PC-3 (cell line): ENCODE results near the gene MAGEB16. TPM values are rescaled to one million over a fixed set of nuclear protein-coding genes. Genes with fewer than 3 reads are reported as not detected.

ENCODE experiments used
- ATAC-seq: fragments of 200-7000 bp; cut with Tn5 transposase; 2 replicates; pipeline ENCODE4 v1.9.1; 2020; ENCODE audit warnings: mild to moderate bottlenecking, moderate library complexity
- BruUV-seq: library from RNA; stranded (reverse); fragments of 400-500 nt; replicated peaks from 2 replicates; lab custom pipeline; 2021; lab: Mats Ljungman, UMichigan
- CTCF ChIA-PET: fragments of 300-600 bp; sonication (Branson Sonifier 250); formaldehyde crosslinking; loops from one replicate; lab custom pipeline; 2022; ENCODE audit warnings: antibody characterized with exemption; lab: Charles Lee
- POLR2A ChIA-PET: fragments of 300-600 bp; sonication (Branson Sonifier 250); formaldehyde crosslinking; loops from one replicate; lab custom pipeline; 2022; ENCODE audit warnings: antibody characterized with exemption; ENCODE audit not compliant: unreplicated experiment; lab: Charles Lee
- DNase-seq: peaks from one replicate; pipeline ENCODE4 v3.0.0-alpha.2; 2015
- H2AFZ ChIP-seq: fragments of 300-600 bp; sonication (generic); 2 replicates; pipeline ENCODE4 v1.6.0; 2016; ENCODE audit warnings: antibody characterized with exemption, low read length
- H3F3A ChIP-seq: fragments of 300-600 bp; sonication (generic); one replicate; pipeline ENCODE4 v1.6.0; 2017; ENCODE audit warnings: antibody characterized with exemption, low read length, control low read depth, mild to moderate bottlenecking; ENCODE audit not compliant: unreplicated experiment
- H3K27ac ChIP-seq: fragments of 300-600 bp; sonication (generic); 2 replicates; pipeline ENCODE4 v1.5.1; 2016; ENCODE audit warnings: mild to moderate bottlenecking, low read length
- H3K27me3 ChIP-seq: fragments of 300-600 bp; sonication (generic); 2 replicates; pipeline ENCODE4 v1.6.1; 2016; ENCODE audit warnings: low read length, mixed read lengths
- H3K36me3 ChIP-seq: fragments of 300-600 bp; sonication (generic); 2 replicates; pipeline ENCODE4 v1.6.1; 2016; ENCODE audit warnings: low read depth, mixed run types, low read length, mixed read lengths
- H3K4me1 ChIP-seq: fragments of 300-600 bp; sonication (generic); 2 replicates; pipeline ENCODE4 v1.5.1; 2016; ENCODE audit warnings: low read length; ENCODE audit not compliant: insufficient read depth
- H3K4me2 ChIP-seq: fragments of 300-600 bp; sonication (generic); 2 replicates; pipeline ENCODE4 v1.6.0; 2016; ENCODE audit warnings: low read length
- H3K4me3 ChIP-seq: fragments of 300-600 bp; sonication (generic); 2 replicates; pipeline ENCODE4 v1.5.1; 2016; ENCODE audit warnings: mild to moderate bottlenecking, low read length, mixed read lengths
- H3K79me2 ChIP-seq: fragments of 300-600 bp; sonication (generic); 2 replicates; pipeline ENCODE4 v1.6.1; 2017; ENCODE audit warnings: low read length, mixed read lengths
- H3K9ac ChIP-seq: fragments of 300-600 bp; sonication (generic); 2 replicates; pipeline ENCODE4 v1.6.0; 2016; ENCODE audit warnings: mild to moderate bottlenecking, low read length
- H3K9me2 ChIP-seq: fragments of 300-600 bp; sonication (generic); replicated peaks from 2 replicates; pipeline ENCODE4 v1.6.1; 2016; ENCODE audit warnings: mixed run types, low read length, mixed read lengths
- H3K9me3 ChIP-seq: fragments of 300-600 bp; sonication (generic); 2 replicates; pipeline ENCODE4 v1.6.1; 2016; ENCODE audit warnings: low read length, mixed read lengths
- H4K20me1 ChIP-seq: fragments of 300-600 bp; sonication (generic); 2 replicates; pipeline ENCODE4 v1.6.1; 2016; ENCODE audit warnings: low read length, mixed read lengths
- CTCF ChIP-seq: fragments of 300-600 bp; sonication (generic); conservative IDR thresholded peaks from 2 replicates; pipeline ENCODE4 v1.5.1; 2017; ENCODE audit warnings: antibody characterized with exemption, low read depth, mild to moderate bottlenecking, low read length
- EZH2 ChIP-seq: fragments of 300-600 bp; sonication (generic); IDR thresholded peaks from one replicate; pipeline ENCODE4 v1.6.1; 2017; ENCODE audit warnings: antibody characterized with exemption, mild to moderate bottlenecking, low read length; ENCODE audit not compliant: unreplicated experiment
- EZH2phosphoT487 ChIP-seq: fragments of 300-600 bp; sonication (generic); IDR thresholded peaks from 2 replicates; pipeline ENCODE4 v1.6.1; 2018; ENCODE audit warnings: mild to moderate bottlenecking, antibody characterized with exemption, low read length, borderline replicate concordance
- intact Hi-C: fragments of 100-400 bp; cut with micrococcal nuclease; formaldehyde crosslinking; loops from 2 replicates; pipeline ENCODE4 v1.9.0; 2023
- total RNA-seq: library from RNA; depleted of rRNA; stranded (reverse); fragments of >200 nt; gene quantifications from 2 replicates; pipeline ENCODE4 v1.2.3, GENCODE V29; 2014

The MAGEB16 gene
- total RNA-seq, 1 experiment from 2014 or later: not detected

DNA sequence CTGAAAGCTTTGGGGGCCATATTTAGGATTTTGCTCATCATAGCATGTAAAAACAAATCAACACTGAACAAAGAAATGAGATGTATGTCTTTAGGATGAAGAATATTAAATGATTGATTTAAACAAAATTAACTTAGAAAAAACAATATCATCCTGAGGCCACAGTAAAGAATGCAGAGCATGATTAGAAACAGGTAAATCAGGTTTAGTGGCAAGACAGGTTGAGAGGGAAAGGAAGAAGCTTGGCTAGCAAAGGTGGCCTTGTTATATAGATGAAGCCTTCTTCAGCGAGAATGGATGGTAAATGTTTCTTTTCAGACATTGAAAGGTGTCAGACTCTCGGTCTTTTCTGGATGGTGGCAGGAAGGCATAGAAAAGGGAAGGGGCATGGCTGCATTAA, 11.9 kb upstream of the MAGEB16 start:
- DNase-seq (peak; percentile 18), ATAC-seq (no peak)
- H3K79me2 ChIP-seq: no peaks in the 10 kb centered on the region
- intact Hi-C loops: no loop called here
- no peaks in the 10 kb centered on the region for H4K20me1 ChIP-seq
- no peak overlapping the region for H3K4me2 ChIP-seq
- no peaks in the 10 kb centered on the region for H3K27me3 ChIP-seq
- no peak overlapping the region for H3K4me3 ChIP-seq
- TF ChIP-seq EZH2 (no peak), EZH2phosphoT487 (no peak), CTCF (no peak)
- ChIA-PET POLR2A (no interaction called here), CTCF (no interaction called here)
- H3K4me1 ChIP-seq: no peaks in the 10 kb centered on the region
- BruUV-seq: no TSS peak
- H3K9me3 ChIP-seq: no peaks in the 10 kb centered on the region
- H3F3A ChIP-seq: no peaks in the 10 kb centered on the region
- no peak overlapping the region for H3K27ac ChIP-seq
- no peak overlapping the region for H3K9ac ChIP-seq
- H2AFZ ChIP-seq: no peak overlapping the region
- no peaks in the 10 kb centered on the region for H3K36me3 ChIP-seq
- H3K9me2 ChIP-seq: no peaks in the 10 kb centered on the region

GRCh38 chrX:35787867-35788266, 10.3 kb upstream of the MAGEB16 start:
- no peaks in the 10 kb centered on the region for H3F3A ChIP-seq
- intact Hi-C loops: no loop called here
- H3K9me3 ChIP-seq: no peaks in the 10 kb centered on the region
- no peaks in the 10 kb centered on the region for H4K20me1 ChIP-seq
- H3K27me3 ChIP-seq: no peaks in the 10 kb centered on the region
- no peaks in the 10 kb centered on the region for H3K79me2 ChIP-seq
- no peak overlapping the region for H3K9ac ChIP-seq
- BruUV-seq: no TSS peak
- no peak for ATAC-seq
- no peaks in the 10 kb centered on the region for H3K9me2 ChIP-seq
- H3K4me2 ChIP-seq: no peak overlapping the region
- ChIA-PET POLR2A (no interaction called here), CTCF (no interaction called here)
- TF ChIP-seq EZH2phosphoT487 (no peak), EZH2 (no peak), CTCF (no peak)
- DNase-seq: peak; percentile 14
- no peak overlapping the region for H2AFZ ChIP-seq
- no peak overlapping the region for H3K27ac ChIP-seq
- H3K4me1 ChIP-seq: no peaks in the 10 kb centered on the region
- H3K4me3 ChIP-seq: no peak overlapping the region
- H3K36me3 ChIP-seq: no peaks in the 10 kb centered on the region

DNA sequence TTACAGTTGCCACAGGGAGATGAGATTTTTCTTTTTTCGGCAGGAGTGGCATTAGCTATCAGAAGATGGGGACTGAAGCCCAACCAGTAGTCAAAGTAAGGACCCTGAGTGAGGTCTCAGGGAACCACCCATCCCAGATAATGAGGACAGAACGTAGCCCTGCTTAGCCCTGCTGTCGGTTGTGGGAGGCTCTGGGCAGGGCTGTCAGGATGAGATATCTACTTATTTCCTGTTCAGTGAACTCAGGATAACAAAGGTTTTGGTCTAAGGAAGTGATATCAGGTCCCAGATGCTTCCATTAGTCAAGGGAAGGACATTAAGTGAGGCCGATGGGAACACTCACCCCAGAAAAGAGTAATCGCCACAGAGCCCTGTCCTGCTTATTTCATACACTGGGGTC, 2.3 kb downstream of the MAGEB16 start:
- intact Hi-C loops: no loop called here
- H4K20me1 ChIP-seq: no peaks in the 10 kb centered on the region
- DNase-seq (no peak), ATAC-seq (no peak)
- H3K27me3 ChIP-seq: no peaks in the 10 kb centered on the region
- POLR2A ChIA-PET: no interaction called here
- no peaks in the 10 kb centered on the region for H3F3A ChIP-seq
- no peaks in the 10 kb centered on the region for H3K9me3 ChIP-seq
- H3K36me3 ChIP-seq: no peaks in the 10 kb centered on the region
- H3K27ac ChIP-seq: no peak overlapping the region
- TF ChIP-seq CTCF (no peak), EZH2 (no peak), EZH2phosphoT487 (no peak)
- no TSS peak for BruUV-seq
- H3K4me2 ChIP-seq: no peak overlapping the region
- no peak overlapping the region for H2AFZ ChIP-seq
- H3K4me1 ChIP-seq: no peaks in the 10 kb centered on the region
- H3K4me3 ChIP-seq: no peak overlapping the region
- H3K79me2 ChIP-seq: no peaks in the 10 kb centered on the region
- no peak overlapping the region for H3K9ac ChIP-seq
- H3K9me2 ChIP-seq: no peaks in the 10 kb centered on the region
- CTCF ChIA-PET: no interaction called here
